ENCODE results near the gene THYN1. TPM values are rescaled to one million over a fixed set of nuclear protein-coding genes. Genes with fewer than 3 reads are reported as not detected.
A peak's percentile ranks its signal among the peaks of the same experiment; 100 is the strongest.

The THYN1 gene
- total and polyA plus RNA-seq, 4 donors = 22.1 to 34.3 (median 26.0) TPM

- no peaks in the 10 kb centered on the region for H3K27me3 ChIP-seq (ENCODE audit: control insufficient read depth in 4 of 4, insufficient read depth in 4 of 4, low read length in 3 of 4)
- peak; percentile 39 for DNase-seq (ENCODE audit: low spot score)
- peak; percentile 50 for TF ChIP-seq YY1 (IDR thresholded peaks at IDR 0.05)
- no peak for TF ChIP-seq ATF3 (IDR thresholded peaks at IDR 0.05)
- 8% methylated on average over 27 of the region's 27 CpGs for WGBS
- H3K27ac ChIP-seq (ENCODE audit: low read depth in 1 of 2, low read length in 2 of 2) = peak overlapping the region; percentile 79 to 81
- H3K9me3 ChIP-seq (ENCODE audit: control insufficient read depth in 4 of 4, low read length in 3 of 4) = no peaks in the 10 kb centered on the region
- H3K9ac ChIP-seq (ENCODE audit: low read depth in 1 of 2, low read length in 2 of 2) = peak overlapping the region; percentile 55 to 98
- peaks cover 11 to 34% (median 30%) of the 10 kb centered on the region in 4 donors for H3K4me1 ChIP-seq (ENCODE audit: control insufficient read depth in 4 of 4, insufficient read depth in 4 of 4, low read length in 3 of 4)
- peak overlapping the region; percentile 90 to 100 (median 91) for H3K4me3 ChIP-seq (ENCODE audit: low read depth in 1 of 3, low read length in 3 of 3)
- peaks cover 0 to 20% (median 17%) of the 10 kb centered on the region in 4 donors for H3K36me3 ChIP-seq (ENCODE audit: control insufficient read depth in 4 of 4, insufficient read depth in 3 of 4, low read depth in 1 of 4, low read length in 3 of 4)
Measured at GRCh38 chr11:134252346-134253187, 585 bp downstream of the THYN1 start.

DNA sequence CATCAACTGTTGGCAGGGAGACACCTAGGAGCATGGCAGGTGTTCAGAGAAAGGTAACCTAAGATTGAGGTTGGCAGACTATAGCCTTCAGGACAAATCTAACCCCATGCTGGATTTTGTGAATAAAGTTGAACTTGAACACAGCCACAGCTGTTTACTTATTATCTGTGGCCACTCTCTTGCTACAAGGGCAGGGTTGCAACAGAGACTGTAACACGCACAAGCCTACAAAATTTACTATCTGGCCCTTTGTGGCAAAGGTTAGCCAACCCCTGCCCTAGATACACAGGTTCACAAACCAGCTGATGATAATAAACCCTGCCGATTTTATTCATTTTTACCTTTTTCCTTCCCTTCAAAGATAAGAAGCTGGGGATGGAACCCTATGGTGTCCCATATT is 2.5 kb downstream of the THYN1 start:
- DNase-seq (ENCODE audit: low spot score) = no peak
- WGBS = 29% methylated on average over 2 of the region's 2 CpGs
- H3K36me3 ChIP-seq (ENCODE audit: control insufficient read depth in 4 of 4, insufficient read depth in 3 of 4, low read depth in 1 of 4, low read length in 3 of 4) = peaks cover 0 to 36% (median 31%) of the 10 kb centered on the region in 4 donors
- H3K27me3 ChIP-seq (ENCODE audit: control insufficient read depth in 4 of 4, insufficient read depth in 4 of 4, low read length in 3 of 4) = no peaks in the 10 kb centered on the region
- H3K4me3 ChIP-seq (ENCODE audit: low read depth in 1 of 3, low read length in 3 of 3) = no peak overlapping the region
- TF ChIP-seq EGR1 (IDR thresholded peaks at IDR 0.05; ENCODE audit: low read depth in 2 of 2) (no peak), FOXA1 (IDR thresholded peaks at IDR 0.05) (peak; percentile 97), SP1 (IDR thresholded peaks at IDR 0.05) (peak; percentile 99), TAF1 (conservative IDR thresholded peaks at IDR 0.05) (no peak), HNF4G (IDR thresholded peaks at IDR 0.05) (peak; percentile 44), RAD21 (IDR thresholded peaks at IDR 0.05) (peak; percentile 25 to 44), RXRA (IDR thresholded peaks at IDR 0.05) (peak; percentile 97 to 98), FOXA2 (IDR thresholded peaks at IDR 0.05) (peak; percentile 97), NR2F2 (IDR thresholded peaks at IDR 0.05) (peak; percentile 56), ATF3 (IDR thresholded peaks at IDR 0.05) (peak; percentile 61), CTCF (IDR thresholded peaks at IDR 0.05; ENCODE audit: low read depth, low read length, missing input control) (no peak), GABPA (IDR thresholded peaks at IDR 0.05 in 1 of 2, conservative IDR thresholded peaks at IDR 0.05 in 1 of 2) (peak in 1 of 2 donors; percentile 11), HNF4A (conservative IDR thresholded peaks at IDR 0.05) (peak; percentile 88 to 94), MAX (IDR thresholded peaks at IDR 0.05) (peak; percentile 79), YY1 (IDR thresholded peaks at IDR 0.05) (peak; percentile 89), JUND (IDR thresholded peaks at IDR 0.05) (peak in 1 of 2 donors; percentile 60)
- TF ChIP-seq, protein P1, sequence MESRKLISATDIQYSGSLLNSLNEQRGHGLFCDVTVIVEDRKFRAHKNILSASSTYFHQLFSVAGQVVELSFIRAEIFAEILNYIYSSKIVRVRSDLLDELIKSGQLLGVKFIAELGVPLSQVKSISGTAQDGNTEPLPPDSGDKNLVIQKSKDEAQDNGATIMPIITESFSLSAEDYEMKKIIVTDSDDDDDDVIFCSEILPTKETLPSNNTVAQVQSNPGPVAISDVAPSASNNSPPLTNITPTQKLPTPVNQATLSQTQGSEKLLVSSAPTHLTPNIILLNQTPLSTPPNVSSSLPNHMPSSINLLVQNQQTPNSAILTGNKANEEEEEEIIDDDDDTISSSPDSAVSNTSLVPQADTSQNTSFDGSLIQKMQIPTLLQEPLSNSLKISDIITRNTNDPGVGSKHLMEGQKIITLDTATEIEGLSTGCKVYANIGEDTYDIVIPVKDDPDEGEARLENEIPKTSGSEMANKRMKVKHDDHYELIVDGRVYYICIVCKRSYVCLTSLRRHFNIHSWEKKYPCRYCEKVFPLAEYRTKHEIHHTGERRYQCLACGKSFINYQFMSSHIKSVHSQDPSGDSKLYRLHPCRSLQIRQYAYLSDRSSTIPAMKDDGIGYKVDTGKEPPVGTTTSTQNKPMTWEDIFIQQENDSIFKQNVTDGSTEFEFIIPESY (IDR thresholded peaks at IDR 0.05) = peak; percentile 87
- TF ChIP-seq, protein P2, sequence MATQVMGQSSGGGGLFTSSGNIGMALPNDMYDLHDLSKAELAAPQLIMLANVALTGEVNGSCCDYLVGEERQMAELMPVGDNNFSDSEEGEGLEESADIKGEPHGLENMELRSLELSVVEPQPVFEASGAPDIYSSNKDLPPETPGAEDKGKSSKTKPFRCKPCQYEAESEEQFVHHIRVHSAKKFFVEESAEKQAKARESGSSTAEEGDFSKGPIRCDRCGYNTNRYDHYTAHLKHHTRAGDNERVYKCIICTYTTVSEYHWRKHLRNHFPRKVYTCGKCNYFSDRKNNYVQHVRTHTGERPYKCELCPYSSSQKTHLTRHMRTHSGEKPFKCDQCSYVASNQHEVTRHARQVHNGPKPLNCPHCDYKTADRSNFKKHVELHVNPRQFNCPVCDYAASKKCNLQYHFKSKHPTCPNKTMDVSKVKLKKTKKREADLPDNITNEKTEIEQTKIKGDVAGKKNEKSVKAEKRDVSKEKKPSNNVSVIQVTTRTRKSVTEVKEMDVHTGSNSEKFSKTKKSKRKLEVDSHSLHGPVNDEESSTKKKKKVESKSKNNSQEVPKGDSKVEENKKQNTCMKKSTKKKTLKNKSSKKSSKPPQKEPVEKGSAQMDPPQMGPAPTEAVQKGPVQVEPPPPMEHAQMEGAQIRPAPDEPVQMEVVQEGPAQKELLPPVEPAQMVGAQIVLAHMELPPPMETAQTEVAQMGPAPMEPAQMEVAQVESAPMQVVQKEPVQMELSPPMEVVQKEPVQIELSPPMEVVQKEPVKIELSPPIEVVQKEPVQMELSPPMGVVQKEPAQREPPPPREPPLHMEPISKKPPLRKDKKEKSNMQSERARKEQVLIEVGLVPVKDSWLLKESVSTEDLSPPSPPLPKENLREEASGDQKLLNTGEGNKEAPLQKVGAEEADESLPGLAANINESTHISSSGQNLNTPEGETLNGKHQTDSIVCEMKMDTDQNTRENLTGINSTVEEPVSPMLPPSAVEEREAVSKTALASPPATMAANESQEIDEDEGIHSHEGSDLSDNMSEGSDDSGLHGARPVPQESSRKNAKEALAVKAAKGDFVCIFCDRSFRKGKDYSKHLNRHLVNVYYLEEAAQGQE (IDR thresholded peaks at IDR 0.05) = peak; percentile 88
- peak overlapping the region; percentile 79 to 84 for H3K27ac ChIP-seq (ENCODE audit: low read depth in 1 of 2, low read length in 2 of 2)
- H3K9ac ChIP-seq (ENCODE audit: low read depth in 1 of 2, low read length in 2 of 2) = peak overlapping the region in 1 of 2 donors; percentile 76
- peaks cover 11 to 34% (median 30%) of the 10 kb centered on the region in 4 donors for H3K4me1 ChIP-seq (ENCODE audit: control insufficient read depth in 4 of 4, insufficient read depth in 4 of 4, low read length in 3 of 4)
- H3K9me3 ChIP-seq (ENCODE audit: control insufficient read depth in 4 of 4, low read length in 3 of 4) = no peaks in the 10 kb centered on the region

All from liver (tissue), 9 donors.